GM12878 (cell line): Measurements from ENCODE around the gene CIB2. TPM values are rescaled to one million over a fixed set of nuclear protein-coding genes. Genes with fewer than 3 reads are reported as not detected.

ENCODE experiments used
- ATAC-seq: fragments of 200-7000 bp; cut with Tn5 transposase; 3 replicates; pipeline ENCODE4 v1.9.1; 2020; ENCODE audit warnings: mild to moderate bottlenecking, moderate library complexity
- BruUV-seq: library from RNA; stranded (reverse); fragments of 400-500 nt; replicated peaks from 2 replicates; lab custom pipeline; 2021; lab: Mats Ljungman, UMichigan
- CTCF ChIA-PET: fragments of 300-600 bp; sonication (Branson Sonifier 250); formaldehyde crosslinking; extraction: SDS; loops from one replicate; lab custom pipeline; 2021; ENCODE audit warnings: inconsistent platforms; lab: Yijun Ruan, JAX
- POLR2A ChIA-PET: fragments of 350-600 bp; formaldehyde crosslinking; extraction: SDS; loops from one replicate; lab custom pipeline; 2021; ENCODE audit warnings: inconsistent platforms; lab: Charles Lee
- RAD21 ChIA-PET: fragments of 300-600 bp; sonication (Branson Sonifier 250); formaldehyde crosslinking; loops from one replicate; lab custom pipeline; 2023; ENCODE audit warnings: antibody characterized with exemption; ENCODE audit not compliant: unreplicated experiment; lab: Charles Lee
- SMC1A ChIA-PET: fragments of 300-600 bp; sonication (Branson Sonifier 250); formaldehyde crosslinking; loops from one replicate; lab custom pipeline; 2023; ENCODE audit not compliant: unreplicated experiment, uncharacterized antibody; lab: Charles Lee
- DNase-seq: peaks from one replicate; pipeline ENCODE4 v3.0.0-alpha.2; 2011; ENCODE audit warnings: low read depth, low spot score
- FAIRE-seq: peaks from 3 replicates; lab custom pipeline; 2011; peaks lifted over from hg19 to GRCh38; lab: Jason Lieb, UNC
- H2AFZ ChIP-seq: 2 replicates; pipeline ENCODE4 v1.6.0; 2011; ENCODE audit warnings: low read depth, low read length, control low read depth; ENCODE audit not compliant: control insufficient read depth
- H3K27ac ChIP-seq: 2 replicates; pipeline ENCODE4 v1.5.1; 2011; ENCODE audit warnings: control low read depth; ENCODE audit not compliant: control insufficient read depth, insufficient read depth
- H3K27me3 ChIP-seq, 2 experiments: replicated peaks in 1 of 2; 2 replicates each; pipeline versions ENCODE4 v1.6.0 to v1.6.1; 2011; ENCODE audit warnings: low read length in 1 of 2; ENCODE audit not compliant: control insufficient read depth in 2 of 2, insufficient read depth in 2 of 2
- H3K36me3 ChIP-seq, 2 experiments: 2 replicates each; pipeline ENCODE4 v1.5.1; 2011; ENCODE audit warnings: low read length in 1 of 2; ENCODE audit not compliant: control insufficient read depth in 2 of 2, insufficient read depth in 2 of 2
- H3K4me1 ChIP-seq: 2 replicates; pipeline ENCODE4 v1.6.1; 2011; ENCODE audit warnings: mild to moderate bottlenecking, low read length, moderate library complexity, mixed read lengths; ENCODE audit not compliant: control insufficient read depth, insufficient read depth
- H3K4me2 ChIP-seq: 2 replicates; pipeline ENCODE4 v1.6.0; 2011; ENCODE audit warnings: control low read depth; ENCODE audit not compliant: control insufficient read depth, insufficient read depth
- H3K4me3 ChIP-seq: fragments of 200-600 bp; sonication (generic); 2 replicates; pipeline ENCODE4 v1.5.1; 2016
- H3K79me2 ChIP-seq: 2 replicates; pipeline ENCODE4 v1.6.0; 2011; ENCODE audit warnings: low read length; ENCODE audit not compliant: control insufficient read depth, insufficient read depth
- H3K9ac ChIP-seq: 2 replicates; pipeline ENCODE4 v1.8.0; 2011; ENCODE audit warnings: low read length, control low read depth, mixed read lengths; ENCODE audit not compliant: control insufficient read depth, insufficient read depth
- H3K9me3 ChIP-seq: replicated peaks from 3 replicates; pipeline ENCODE4 v1.5.1; 2011; ENCODE audit warnings: mild to moderate bottlenecking, low read length; ENCODE audit not compliant: control insufficient read depth, insufficient read depth
- H4K20me1 ChIP-seq: 2 replicates; pipeline ENCODE4 v1.6.0; 2011; ENCODE audit not compliant: control insufficient read depth, insufficient read depth
- BCL3 ChIP-seq: IDR thresholded peaks from 2 replicates; pipeline ENCODE4 v1.6.1; 2011; ENCODE audit warnings: borderline replicate concordance, low read depth, mild to moderate bottlenecking, moderate library complexity, low read length; ENCODE audit not compliant: insufficient read depth, poor library complexity, severe bottlenecking
- CHD2 ChIP-seq: IDR thresholded peaks from 2 replicates; pipeline ENCODE4 v1.6.1; 2011; ENCODE audit warnings: low read depth, low read length, improper control_type of control experiment, borderline replicate concordance
- FOS ChIP-seq: IDR thresholded peaks from 3 replicates; pipeline ENCODE4 v1.6.1; 2011; ENCODE audit warnings: borderline replicate concordance; ENCODE audit not compliant: insufficient read length; ENCODE audit errors: extremely low read depth
- HDGF ChIP-seq: fragments of 450-650 bp; IDR thresholded peaks from 2 replicates; pipeline ENCODE4 v1.6.1; 2016; ENCODE audit warnings: antibody characterized with exemption
- JUND ChIP-seq: IDR thresholded peaks from 2 replicates; pipeline ENCODE4 v1.6.1; 2012; ENCODE audit warnings: low read depth, mild to moderate bottlenecking, low read length, improper control_type of control experiment, moderate library complexity
- KAT2A ChIP-seq: conservative IDR thresholded peaks from 2 replicates; pipeline ENCODE4 v1.6.1; 2011; ENCODE audit warnings: low read depth, low read length; ENCODE audit not compliant: control insufficient read depth
- MAX ChIP-seq: IDR thresholded peaks from 2 replicates; pipeline ENCODE4 v1.6.1; 2012; ENCODE audit warnings: low read depth, low read length, improper control_type of control experiment
- MTA3 ChIP-seq: IDR thresholded peaks from 2 replicates; pipeline ENCODE4 v1.6.1; 2012; ENCODE audit warnings: low read length, inconsistent platforms, borderline replicate concordance
- NFIC ChIP-seq: IDR thresholded peaks from 2 replicates; pipeline ENCODE4 v1.6.1; 2012; ENCODE audit warnings: low read depth, mild to moderate bottlenecking, inconsistent platforms, low read length, moderate library complexity
- RAD21 ChIP-seq: IDR thresholded peaks from 2 replicates; pipeline ENCODE4 v1.6.1; 2011; ENCODE audit warnings: mild to moderate bottlenecking, low read depth, low read length, moderate library complexity; ENCODE audit not compliant: insufficient read depth
- STAT3 ChIP-seq: IDR thresholded peaks from 2 replicates; pipeline ENCODE4 v1.6.1; 2011; ENCODE audit warnings: low read depth, low read length, improper control_type of control experiment
- TAF1 ChIP-seq: IDR thresholded peaks from 2 replicates; pipeline ENCODE4 v1.6.1; 2011; ENCODE audit warnings: mild to moderate bottlenecking, low read depth, low read length, borderline replicate concordance
- TCF12 ChIP-seq: IDR thresholded peaks from 2 replicates; pipeline ENCODE4 v1.6.1; 2011; ENCODE audit warnings: low read depth, mild to moderate bottlenecking, low read length
- YBX1 ChIP-seq: fragments of 450-650 bp; IDR thresholded peaks from 2 replicates; pipeline ENCODE4 v1.6.1; 2016; ENCODE audit warnings: antibody characterized with exemption
- WGBS: methylation state at CpG from one replicate; pipeline ENCODE4 v1.1.6; 2016; ENCODE audit warnings: low lambda C conversion rate; ENCODE audit not compliant: insufficient replicate concordance, insufficient coverage; ENCODE audit errors: missing lambda C conversion rate; 5-methylcytosine and 5-hydroxymethylcytosine counted together
- in situ Hi-C: fragments of 300-500 bp; cut with MboI; formaldehyde crosslinking; loops from 9 replicates; pipeline ENCODE4 v1.14.3; 2018; ENCODE audit warnings: mixed read lengths
- intact Hi-C: fragments of 100-400 bp; cut with micrococcal nuclease; formaldehyde crosslinking; loops from one replicate; pipeline ENCODE4 v1.14.2; 2022; ENCODE audit not compliant: unreplicated experiment
- polyA plus RNA-seq, 11 experiments: library from polyadenylated mRNA; depleted of rRNA in 4 of 11; unstranded in 6 of 11; stranded (reverse) in 5 of 11; fragments of >200 nt; fragmentation: Nextera tagmentation in 4 of 11; fragmentation: Illumina TruSeq in 1 of 11; extraction: Ambion mirVana in 4 of 11; extraction: Trizol in 1 of 11; gene quantifications; 1 replicate in 1 of 11; 2 replicates in 10 of 11; pipeline versions ENCODE4 v1.2.1 to v1.2.3, GENCODE V29; 2011 to 2016; ENCODE audit warnings: inconsistent platforms in 2 of 11, missing spikeins in 2 of 11, low read depth in 1 of 11
- total RNA-seq, 4 experiments: library from RNA; depleted of rRNA in 3 of 4; stranded (reverse); fragments of >200 nt in 3 of 4; fragmentation: Illumina TruSeq in 1 of 4; extraction: Trizol in 1 of 4; gene quantifications; 2 replicates each; pipeline versions ENCODE4 v1.2.1 to v1.2.3, GENCODE V29; 2013 to 2021
- TF ChIP-seq, protein P1 (sequence below): IDR thresholded peaks from 2 replicates; pipeline ENCODE4 v1.6.1; 2012; ENCODE audit warnings: mild to moderate bottlenecking, low read depth, low read length
- TF ChIP-seq, protein P2 (sequence below), 3 experiments: IDR thresholded peaks in 2 of 3; conservative IDR thresholded peaks in 1 of 3; 2 replicates each; pipeline ENCODE4 v1.5.1; 2011; ENCODE audit warnings: low read depth in 3 of 3, low read length in 3 of 3, mild to moderate bottlenecking in 3 of 3, control low read depth in 2 of 3, moderate library complexity in 2 of 3, inconsistent platforms in 1 of 3, mixed read lengths in 1 of 3; ENCODE audit not compliant: control insufficient read depth in 2 of 3, insufficient read depth in 1 of 3; ENCODE audit errors: extremely low read depth in 1 of 3

CIB2 gene
- total and polyA plus RNA-seq, 10 of the 15 experiments (the other 5 are each of a cell fraction or from before 2014, with no cell fraction given) = 0.56 to 12.1 (median 7.1) TPM

- intact Hi-C loops = no loop called here
- no peaks in the 10 kb centered on the region for H4K20me1 ChIP-seq
- DNase-seq (no peak), FAIRE-seq (peak; percentile 71), ATAC-seq (peak; percentile 77)
- peak overlapping the region; percentile 2; the same call in 1 of the 2 replicates for H3K4me2 ChIP-seq
- H3K4me1 ChIP-seq = peaks cover 16% of the 10 kb centered on the region
- no peaks in the 10 kb centered on the region for H3K36me3 ChIP-seq
- CTCF ChIA-PET = interaction anchor here (1.1 to 3.1 kb wide), 6 partner anchors 11 to 117 kb away, joined by 4 to 16 read pairs (median 4); no protein-coding TSS in a partner anchor
- no peaks in the 10 kb centered on the region for H3K79me2 ChIP-seq
- H2AFZ ChIP-seq = no peak overlapping the region
- RAD21 ChIA-PET = interaction anchor here (1.3 to 2.2 kb wide), 3 partner anchors 16 to 24 kb away, joined by 3 to 9 read pairs (median 4); no protein-coding TSS in a partner anchor
- H3K27ac ChIP-seq = no peak overlapping the region
- WGBS = 82% methylated on average over 6 of the region's 6 CpGs
- H3K4me3 ChIP-seq = no peak overlapping the region
- in situ Hi-C loops = no loop called here
- no peaks in the 10 kb centered on the region for H3K9me3 ChIP-seq
- no peaks in the 10 kb centered on the region for H3K27me3 ChIP-seq
- SMC1A ChIA-PET = interaction anchor here (0.5 to 3.8 kb wide), 11 partner anchors 11 to 35 kb away, joined by 3 to 13 read pairs (median 4); no protein-coding TSS in a partner anchor
- H3K9ac ChIP-seq = no peak overlapping the region
- POLR2A ChIA-PET = interaction anchor here (0.8 to 3.0 kb wide), 4 partner anchors 12 to 33 kb away, joined by 3 to 12 read pairs (median 4); no protein-coding TSS in a partner anchor
- no TSS peak for BruUV-seq
- TF ChIP-seq JUND (no peak), KAT2A (no peak), NFIC (no peak), RAD21 (no peak), FOS (no peak), STAT3 (no peak), TCF12 (no peak), BCL3 (no peak), MTA3 (no peak), MAX (no peak), CHD2 (no peak), HDGF (no peak), TAF1 (no peak), YBX1 (no peak)
- TF ChIP-seq, protein P1, sequence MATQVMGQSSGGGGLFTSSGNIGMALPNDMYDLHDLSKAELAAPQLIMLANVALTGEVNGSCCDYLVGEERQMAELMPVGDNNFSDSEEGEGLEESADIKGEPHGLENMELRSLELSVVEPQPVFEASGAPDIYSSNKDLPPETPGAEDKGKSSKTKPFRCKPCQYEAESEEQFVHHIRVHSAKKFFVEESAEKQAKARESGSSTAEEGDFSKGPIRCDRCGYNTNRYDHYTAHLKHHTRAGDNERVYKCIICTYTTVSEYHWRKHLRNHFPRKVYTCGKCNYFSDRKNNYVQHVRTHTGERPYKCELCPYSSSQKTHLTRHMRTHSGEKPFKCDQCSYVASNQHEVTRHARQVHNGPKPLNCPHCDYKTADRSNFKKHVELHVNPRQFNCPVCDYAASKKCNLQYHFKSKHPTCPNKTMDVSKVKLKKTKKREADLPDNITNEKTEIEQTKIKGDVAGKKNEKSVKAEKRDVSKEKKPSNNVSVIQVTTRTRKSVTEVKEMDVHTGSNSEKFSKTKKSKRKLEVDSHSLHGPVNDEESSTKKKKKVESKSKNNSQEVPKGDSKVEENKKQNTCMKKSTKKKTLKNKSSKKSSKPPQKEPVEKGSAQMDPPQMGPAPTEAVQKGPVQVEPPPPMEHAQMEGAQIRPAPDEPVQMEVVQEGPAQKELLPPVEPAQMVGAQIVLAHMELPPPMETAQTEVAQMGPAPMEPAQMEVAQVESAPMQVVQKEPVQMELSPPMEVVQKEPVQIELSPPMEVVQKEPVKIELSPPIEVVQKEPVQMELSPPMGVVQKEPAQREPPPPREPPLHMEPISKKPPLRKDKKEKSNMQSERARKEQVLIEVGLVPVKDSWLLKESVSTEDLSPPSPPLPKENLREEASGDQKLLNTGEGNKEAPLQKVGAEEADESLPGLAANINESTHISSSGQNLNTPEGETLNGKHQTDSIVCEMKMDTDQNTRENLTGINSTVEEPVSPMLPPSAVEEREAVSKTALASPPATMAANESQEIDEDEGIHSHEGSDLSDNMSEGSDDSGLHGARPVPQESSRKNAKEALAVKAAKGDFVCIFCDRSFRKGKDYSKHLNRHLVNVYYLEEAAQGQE = no peak
- TF ChIP-seq, protein P2, sequence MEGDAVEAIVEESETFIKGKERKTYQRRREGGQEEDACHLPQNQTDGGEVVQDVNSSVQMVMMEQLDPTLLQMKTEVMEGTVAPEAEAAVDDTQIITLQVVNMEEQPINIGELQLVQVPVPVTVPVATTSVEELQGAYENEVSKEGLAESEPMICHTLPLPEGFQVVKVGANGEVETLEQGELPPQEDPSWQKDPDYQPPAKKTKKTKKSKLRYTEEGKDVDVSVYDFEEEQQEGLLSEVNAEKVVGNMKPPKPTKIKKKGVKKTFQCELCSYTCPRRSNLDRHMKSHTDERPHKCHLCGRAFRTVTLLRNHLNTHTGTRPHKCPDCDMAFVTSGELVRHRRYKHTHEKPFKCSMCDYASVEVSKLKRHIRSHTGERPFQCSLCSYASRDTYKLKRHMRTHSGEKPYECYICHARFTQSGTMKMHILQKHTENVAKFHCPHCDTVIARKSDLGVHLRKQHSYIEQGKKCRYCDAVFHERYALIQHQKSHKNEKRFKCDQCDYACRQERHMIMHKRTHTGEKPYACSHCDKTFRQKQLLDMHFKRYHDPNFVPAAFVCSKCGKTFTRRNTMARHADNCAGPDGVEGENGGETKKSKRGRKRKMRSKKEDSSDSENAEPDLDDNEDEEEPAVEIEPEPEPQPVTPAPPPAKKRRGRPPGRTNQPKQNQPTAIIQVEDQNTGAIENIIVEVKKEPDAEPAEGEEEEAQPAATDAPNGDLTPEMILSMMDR (IDR thresholded peaks at IDR 0.05 in 2 of 3, conservative IDR thresholded peaks at IDR 0.05 in 1 of 3; ENCODE audit: control insufficient read depth in 2 of 3, extremely low read depth in 1 of 3, insufficient read depth in 1 of 3, low read depth in 3 of 3, low read length in 3 of 3) = no peak
Measured at GRCh38 chr15:78083687-78084448, 47.4 kb downstream of the CIB2 start.
